GM12878 (cell line): Measurements from ENCODE around the gene PPP1R10. TPM values are rescaled to one million over a fixed set of nuclear protein-coding genes. Genes with fewer than 3 reads are reported as not detected.

ENCODE experiments used
- ATAC-seq: fragments of 200-7000 bp; cut with Tn5 transposase; 3 replicates; pipeline ENCODE4 v1.9.1; 2020; ENCODE audit warnings: mild to moderate bottlenecking, moderate library complexity
- BruUV-seq: library from RNA; stranded (reverse); fragments of 400-500 nt; replicated peaks from 2 replicates; lab custom pipeline; 2021; lab: Mats Ljungman, UMichigan
- CTCF ChIA-PET: fragments of 300-600 bp; sonication (Branson Sonifier 250); formaldehyde crosslinking; extraction: SDS; loops from one replicate; lab custom pipeline; 2021; ENCODE audit warnings: inconsistent platforms; lab: Yijun Ruan, JAX
- POLR2A ChIA-PET: fragments of 350-600 bp; formaldehyde crosslinking; extraction: SDS; loops from one replicate; lab custom pipeline; 2021; ENCODE audit warnings: inconsistent platforms; lab: Charles Lee
- RAD21 ChIA-PET: fragments of 300-600 bp; sonication (Branson Sonifier 250); formaldehyde crosslinking; loops from one replicate; lab custom pipeline; 2023; ENCODE audit warnings: antibody characterized with exemption; ENCODE audit not compliant: unreplicated experiment; lab: Charles Lee
- SMC1A ChIA-PET: fragments of 300-600 bp; sonication (Branson Sonifier 250); formaldehyde crosslinking; loops from one replicate; lab custom pipeline; 2023; ENCODE audit not compliant: unreplicated experiment, uncharacterized antibody; lab: Charles Lee
- DNase-seq: peaks from one replicate; pipeline ENCODE4 v3.0.0-alpha.2; 2011; ENCODE audit warnings: low read depth, low spot score
- FAIRE-seq: peaks from 3 replicates; lab custom pipeline; 2011; peaks lifted over from hg19 to GRCh38; lab: Jason Lieb, UNC
- H2AFZ ChIP-seq: 2 replicates; pipeline ENCODE4 v1.6.0; 2011; ENCODE audit warnings: low read depth, low read length, control low read depth; ENCODE audit not compliant: control insufficient read depth
- H3K27ac ChIP-seq: 2 replicates; pipeline ENCODE4 v1.5.1; 2011; ENCODE audit warnings: control low read depth; ENCODE audit not compliant: control insufficient read depth, insufficient read depth
- H3K27me3 ChIP-seq, 2 experiments: replicated peaks in 1 of 2; 2 replicates each; pipeline versions ENCODE4 v1.6.0 to v1.6.1; 2011; ENCODE audit warnings: low read length in 1 of 2; ENCODE audit not compliant: control insufficient read depth in 2 of 2, insufficient read depth in 2 of 2
- H3K36me3 ChIP-seq, 2 experiments: 2 replicates each; pipeline ENCODE4 v1.5.1; 2011; ENCODE audit warnings: low read length in 1 of 2; ENCODE audit not compliant: control insufficient read depth in 2 of 2, insufficient read depth in 2 of 2
- H3K4me1 ChIP-seq: 2 replicates; pipeline ENCODE4 v1.6.1; 2011; ENCODE audit warnings: mild to moderate bottlenecking, low read length, moderate library complexity, mixed read lengths; ENCODE audit not compliant: control insufficient read depth, insufficient read depth
- H3K4me2 ChIP-seq: 2 replicates; pipeline ENCODE4 v1.6.0; 2011; ENCODE audit warnings: control low read depth; ENCODE audit not compliant: control insufficient read depth, insufficient read depth
- H3K4me3 ChIP-seq: fragments of 200-600 bp; sonication (generic); 2 replicates; pipeline ENCODE4 v1.5.1; 2016
- H3K79me2 ChIP-seq: 2 replicates; pipeline ENCODE4 v1.6.0; 2011; ENCODE audit warnings: low read length; ENCODE audit not compliant: control insufficient read depth, insufficient read depth
- H3K9ac ChIP-seq: 2 replicates; pipeline ENCODE4 v1.8.0; 2011; ENCODE audit warnings: low read length, control low read depth, mixed read lengths; ENCODE audit not compliant: control insufficient read depth, insufficient read depth
- H3K9me3 ChIP-seq: replicated peaks from 3 replicates; pipeline ENCODE4 v1.5.1; 2011; ENCODE audit warnings: mild to moderate bottlenecking, low read length; ENCODE audit not compliant: control insufficient read depth, insufficient read depth
- H4K20me1 ChIP-seq: 2 replicates; pipeline ENCODE4 v1.6.0; 2011; ENCODE audit not compliant: control insufficient read depth, insufficient read depth
- BACH1 ChIP-seq: fragments of 450-650 bp; IDR thresholded peaks from 2 replicates; pipeline ENCODE4 v1.6.1; 2017; ENCODE audit warnings: mild to moderate bottlenecking, borderline replicate concordance
- BRCA1 ChIP-seq: IDR thresholded peaks from 2 replicates; pipeline ENCODE4 v1.6.1; 2011; ENCODE audit warnings: low read depth, low read length, improper control_type of control experiment
- DPF2 ChIP-seq: fragments of 450-650 bp; IDR thresholded peaks from 2 replicates; pipeline ENCODE4 v1.6.1; 2017; ENCODE audit warnings: mild to moderate bottlenecking
- IRF4 ChIP-seq: IDR thresholded peaks from 2 replicates; pipeline ENCODE4 v1.6.1; 2011; ENCODE audit warnings: low read depth, low read length
- LARP7 ChIP-seq: fragments of 450-650 bp; IDR thresholded peaks from 2 replicates; pipeline ENCODE4 v1.6.1; 2017; ENCODE audit warnings: mild to moderate bottlenecking
- NBN ChIP-seq: fragments of 450-650 bp; IDR thresholded peaks from 2 replicates; pipeline ENCODE4 v1.6.1; 2016
- NRF1 ChIP-seq: conservative IDR thresholded peaks from 2 replicates; pipeline ENCODE4 v1.6.1; 2011; ENCODE audit warnings: mild to moderate bottlenecking, low read depth, low read length, improper control_type of control experiment
- RELA ChIP-seq: fragments of 450-650 bp; IDR thresholded peaks from 2 replicates; pipeline ENCODE4 v1.8.0; 2014; ENCODE audit warnings: borderline replicate concordance; ENCODE audit not compliant: partially characterized antibody
- RUNX3 ChIP-seq: IDR thresholded peaks from 2 replicates; pipeline ENCODE4 v1.6.1; 2012; ENCODE audit warnings: low read length, inconsistent platforms
- SMAD5 ChIP-seq: IDR thresholded peaks from 2 replicates; pipeline ENCODE4 v1.6.1; 2016; ENCODE audit warnings: antibody characterized with exemption, low read depth
- SP1 ChIP-seq: IDR thresholded peaks from one replicate; pipeline ENCODE4 v1.6.1; 2011; ENCODE audit warnings: low read depth, low read length
- SREBF1 ChIP-seq: IDR thresholded peaks from 2 replicates; pipeline ENCODE4 v1.6.1; 2012; ENCODE audit warnings: mild to moderate bottlenecking, low read length
- STAT3 ChIP-seq: IDR thresholded peaks from 2 replicates; pipeline ENCODE4 v1.6.1; 2011; ENCODE audit warnings: low read depth, low read length, improper control_type of control experiment
- ZNF207 ChIP-seq: fragments of 450-650 bp; IDR thresholded peaks from 2 replicates; pipeline ENCODE4 v1.6.1; 2014; ENCODE audit warnings: antibody characterized with exemption, mild to moderate bottlenecking, borderline replicate concordance
- WGBS: methylation state at CpG from one replicate; pipeline ENCODE4 v1.1.6; 2016; ENCODE audit warnings: low lambda C conversion rate; ENCODE audit not compliant: insufficient replicate concordance, insufficient coverage; ENCODE audit errors: missing lambda C conversion rate; 5-methylcytosine and 5-hydroxymethylcytosine counted together
- in situ Hi-C: fragments of 300-500 bp; cut with MboI; formaldehyde crosslinking; loops from 9 replicates; pipeline ENCODE4 v1.14.3; 2018; ENCODE audit warnings: mixed read lengths
- intact Hi-C: fragments of 100-400 bp; cut with micrococcal nuclease; formaldehyde crosslinking; loops from one replicate; pipeline ENCODE4 v1.14.2; 2022; ENCODE audit not compliant: unreplicated experiment
- polyA plus RNA-seq, 11 experiments: library from polyadenylated mRNA; depleted of rRNA in 4 of 11; unstranded in 6 of 11; stranded (reverse) in 5 of 11; fragments of >200 nt; fragmentation: Nextera tagmentation in 4 of 11; fragmentation: Illumina TruSeq in 1 of 11; extraction: Ambion mirVana in 4 of 11; extraction: Trizol in 1 of 11; gene quantifications; 1 replicate in 1 of 11; 2 replicates in 10 of 11; pipeline versions ENCODE4 v1.2.1 to v1.2.3, GENCODE V29; 2011 to 2016; ENCODE audit warnings: inconsistent platforms in 2 of 11, missing spikeins in 2 of 11, low read depth in 1 of 11
- total RNA-seq, 4 experiments: library from RNA; depleted of rRNA in 3 of 4; stranded (reverse); fragments of >200 nt in 3 of 4; fragmentation: Illumina TruSeq in 1 of 4; extraction: Trizol in 1 of 4; gene quantifications; 2 replicates each; pipeline versions ENCODE4 v1.2.1 to v1.2.3, GENCODE V29; 2013 to 2021
- TF ChIP-seq, protein P1 (sequence below): fragments of 450-650 bp; conservative IDR thresholded peaks from 2 replicates; pipeline ENCODE4 v1.6.1; 2017; ENCODE audit warnings: mild to moderate bottlenecking, moderate library complexity
- TF ChIP-seq, protein P2 (sequence below): fragments of 450-650 bp; formaldehyde crosslinking; IDR thresholded peaks from 2 replicates; pipeline ENCODE4 v1.4.0; 2020; ENCODE audit warnings: mild to moderate bottlenecking, moderate library complexity

PPP1R10 gene
- total and polyA plus RNA-seq, 10 of the 15 experiments (the other 5 are each of a cell fraction or from before 2014, with no cell fraction given), result 11.3 to 83.8 (median 41.2) TPM

DNA sequence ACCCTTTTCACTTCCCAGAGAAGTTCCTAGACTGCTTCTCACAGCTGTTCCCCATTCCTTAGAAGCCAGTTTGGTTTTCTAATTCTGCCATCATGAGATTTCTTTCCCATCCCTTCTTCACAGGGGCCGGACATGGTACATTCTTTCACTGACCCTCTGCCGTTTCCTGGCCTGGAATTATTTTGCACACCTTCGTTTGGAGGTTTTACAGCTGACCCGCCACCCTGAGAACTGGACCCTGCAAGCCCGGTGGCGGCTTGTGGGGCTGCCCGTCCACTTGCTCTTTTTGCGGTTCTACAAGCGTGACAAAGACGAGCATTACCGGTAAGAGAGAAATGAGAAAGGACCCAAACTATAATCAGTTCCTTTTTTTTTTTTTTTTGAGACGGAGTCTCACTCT is 34.1 kb upstream of the PPP1R10 start (continued):
- TF ChIP-seq IRF4 (no peak), SREBF1 (no peak), STAT3 (no peak)

DNA sequence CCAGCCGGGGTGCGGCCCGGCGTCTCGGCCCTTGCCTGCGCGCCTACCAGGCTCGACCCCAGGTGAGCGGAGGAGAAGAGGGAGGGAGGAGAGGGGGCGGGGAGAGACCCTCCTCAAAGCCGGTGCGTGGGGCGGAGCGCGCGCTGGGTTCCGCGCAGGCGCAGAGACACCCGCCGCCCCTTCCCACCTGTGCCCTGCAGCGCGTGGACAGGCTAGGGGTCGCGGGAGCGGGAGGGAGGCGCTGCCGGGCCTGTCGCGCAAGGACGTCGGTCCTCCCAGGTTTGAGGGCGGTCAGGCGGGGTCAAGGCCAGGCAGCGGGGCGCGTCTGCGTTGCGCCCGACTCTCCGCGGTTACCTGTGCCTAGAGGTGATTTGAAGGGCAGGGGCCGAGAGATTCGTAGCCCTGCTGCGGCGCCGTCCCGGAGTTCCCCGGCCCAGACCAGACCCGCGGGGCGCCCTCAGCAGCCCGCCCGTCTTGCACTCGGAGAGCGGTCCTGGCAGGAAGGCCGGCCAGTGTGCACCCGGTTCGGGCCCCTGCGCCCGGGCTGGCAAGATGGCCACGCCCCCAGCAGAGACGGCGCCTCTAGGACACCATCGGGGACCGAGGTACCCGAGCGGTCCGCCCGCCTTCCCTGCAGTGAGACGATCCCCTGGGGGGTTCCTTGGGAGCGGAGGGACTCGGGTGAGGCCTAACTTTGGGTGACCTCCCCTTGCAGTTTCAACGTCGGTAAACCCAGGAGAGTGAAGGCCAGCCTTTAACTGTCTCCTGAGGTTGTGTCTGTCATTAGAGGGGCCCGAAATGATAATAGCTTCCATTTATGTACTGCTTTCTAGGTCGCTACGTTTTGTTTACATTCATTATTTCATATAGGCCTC is 30.4 kb upstream of the PPP1R10 start:
- ATAC-seq (peak; percentile 94), DNase-seq (peak; percentile 24), FAIRE-seq (peak; percentile 68)
- Histone ChIP-seq H3K27ac (peak overlapping the region; percentile 87), H2AFZ (peak overlapping the region; percentile 93), H4K20me1 (no peaks in the 10 kb centered on the region), H3K4me1 (peaks cover 2% of the 10 kb centered on the region; the same call in 1 of the 2 replicates), H3K4me3 (peak overlapping the region; percentile 77), H3K9me3 (no peaks in the 10 kb centered on the region), H3K36me3 (peaks cover 0 to 3% of the 10 kb centered on the region in 2 experiments; a peak in 3 of 4 replicates), H3K79me2 (peaks cover 16% of the 10 kb centered on the region), H3K9ac (peak overlapping the region; percentile 88), H3K27me3 (no peaks in the 10 kb centered on the region), H3K4me2 (peak overlapping the region; percentile 73)
- BruUV-seq, result no TSS peak
- in situ Hi-C loops (no loop called here), intact Hi-C loops (loop anchor here (2.0 kb wide), 1 partner anchor 25 kb away; the partner anchor contains the start of gene DHX16)
- ChIA-PET POLR2A (interaction anchor here (1.1 kb wide), 1 partner anchor 35 kb away, joined by 7 read pairs; no protein-coding TSS in a partner anchor), RAD21 (no interaction called here), CTCF (interaction anchor here (0.8 to 1.5 kb wide), 5 partner anchors 25 to 106 kb away, joined by 3 to 7 read pairs (median 4); partner anchors contain the start of gene DHX16), SMC1A (interaction anchor here (0.8 to 1.6 kb wide), 5 partner anchors 9 to 440 kb away, joined by 3 to 6 read pairs (median 4); no protein-coding TSS in a partner anchor)
- WGBS, result under 1% methylated on average over 73 of the region's 78 CpGs
- TF ChIP-seq SP1 (peak; percentile 7), DPF2 (peak; percentile 79), BRCA1 (no peak), RUNX3 (peak; percentile 21; the same call in 1 of the 2 replicates), NRF1 (peak; percentile 51), BACH1 (peak; percentile 54; the same call in 1 of the 2 replicates), RELA (peak; percentile 15), LARP7 (peak; percentile 94; the same call in 1 of the 2 replicates), ZNF207 (peak; percentile 74; the same call in 1 of the 2 replicates), SMAD5 (no peak), NBN (no peak)
- TF ChIP-seq, protein P1, sequence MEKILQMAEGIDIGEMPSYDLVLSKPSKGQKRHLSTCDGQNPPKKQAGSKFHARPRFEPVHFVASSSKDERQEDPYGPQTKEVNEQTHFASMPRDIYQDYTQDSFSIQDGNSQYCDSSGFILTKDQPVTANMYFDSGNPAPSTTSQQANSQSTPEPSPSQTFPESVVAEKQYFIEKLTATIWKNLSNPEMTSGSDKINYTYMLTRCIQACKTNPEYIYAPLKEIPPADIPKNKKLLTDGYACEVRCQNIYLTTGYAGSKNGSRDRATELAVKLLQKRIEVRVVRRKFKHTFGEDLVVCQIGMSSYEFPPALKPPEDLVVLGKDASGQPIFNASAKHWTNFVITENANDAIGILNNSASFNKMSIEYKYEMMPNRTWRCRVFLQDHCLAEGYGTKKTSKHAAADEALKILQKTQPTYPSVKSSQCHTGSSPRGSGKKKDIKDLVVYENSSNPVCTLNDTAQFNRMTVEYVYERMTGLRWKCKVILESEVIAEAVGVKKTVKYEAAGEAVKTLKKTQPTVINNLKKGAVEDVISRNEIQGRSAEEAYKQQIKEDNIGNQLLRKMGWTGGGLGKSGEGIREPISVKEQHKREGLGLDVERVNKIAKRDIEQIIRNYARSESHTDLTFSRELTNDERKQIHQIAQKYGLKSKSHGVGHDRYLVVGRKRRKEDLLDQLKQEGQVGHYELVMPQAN, result peak; percentile 76
- TF ChIP-seq, protein P2, sequence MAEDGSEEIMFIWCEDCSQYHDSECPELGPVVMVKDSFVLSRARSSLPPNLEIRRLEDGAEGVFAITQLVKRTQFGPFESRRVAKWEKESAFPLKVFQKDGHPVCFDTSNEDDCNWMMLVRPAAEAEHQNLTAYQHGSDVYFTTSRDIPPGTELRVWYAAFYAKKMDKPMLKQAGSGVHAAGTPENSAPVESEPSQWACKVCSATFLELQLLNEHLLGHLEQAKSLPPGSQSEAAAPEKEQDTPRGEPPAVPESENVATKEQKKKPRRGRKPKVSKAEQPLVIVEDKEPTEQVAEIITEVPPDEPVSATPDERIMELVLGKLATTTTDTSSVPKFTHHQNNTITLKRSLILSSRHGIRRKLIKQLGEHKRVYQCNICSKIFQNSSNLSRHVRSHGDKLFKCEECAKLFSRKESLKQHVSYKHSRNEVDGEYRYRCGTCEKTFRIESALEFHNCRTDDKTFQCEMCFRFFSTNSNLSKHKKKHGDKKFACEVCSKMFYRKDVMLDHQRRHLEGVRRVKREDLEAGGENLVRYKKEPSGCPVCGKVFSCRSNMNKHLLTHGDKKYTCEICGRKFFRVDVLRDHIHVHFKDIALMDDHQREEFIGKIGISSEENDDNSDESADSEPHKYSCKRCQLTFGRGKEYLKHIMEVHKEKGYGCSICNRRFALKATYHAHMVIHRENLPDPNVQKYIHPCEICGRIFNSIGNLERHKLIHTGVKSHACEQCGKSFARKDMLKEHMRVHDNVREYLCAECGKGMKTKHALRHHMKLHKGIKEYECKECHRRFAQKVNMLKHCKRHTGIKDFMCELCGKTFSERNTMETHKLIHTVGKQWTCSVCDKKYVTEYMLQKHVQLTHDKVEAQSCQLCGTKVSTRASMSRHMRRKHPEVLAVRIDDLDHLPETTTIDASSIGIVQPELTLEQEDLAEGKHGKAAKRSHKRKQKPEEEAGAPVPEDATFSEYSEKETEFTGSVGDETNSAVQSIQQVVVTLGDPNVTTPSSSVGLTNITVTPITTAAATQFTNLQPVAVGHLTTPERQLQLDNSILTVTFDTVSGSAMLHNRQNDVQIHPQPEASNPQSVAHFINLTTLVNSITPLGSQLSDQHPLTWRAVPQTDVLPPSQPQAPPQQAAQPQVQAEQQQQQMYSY (CRISPR knock-in tag), result no peak
